AG10803 (cell line): ENCODE measurements around the gene SEPHS2.

Experiments used
- DNase-seq: peaks from one replicate; pipeline ENCODE4 v3.0.0; 2010; ENCODE audit warnings: low read depth
- H3K4me3 ChIP-seq: 2 replicates; pipeline ENCODE4 v1.5.1; 2011; ENCODE audit warnings: mild to moderate bottlenecking, low read length, control low read depth
- CTCF ChIP-seq: conservative IDR thresholded peaks from 2 replicates; pipeline ENCODE4 v1.5.1; 2011; ENCODE audit warnings: mild to moderate bottlenecking, low read length, control low read depth, inconsistent platforms

SEPHS2 gene

GRCh38 chr16:30476991-30477390 lies 31.3 kb upstream of the SEPHS2 start:
- TF ChIP-seq CTCF, result no peak
- H3K4me3 ChIP-seq, result no peak overlapping the region
- DNase-seq, result no peak

GRCh38 chr16:30474684-30475083 lies 29.0 kb upstream of the SEPHS2 start:
- no peak overlapping the region for H3K4me3 ChIP-seq
- no peak for TF ChIP-seq CTCF

GRCh38 chr16:30474074-30474452 lies 28.4 kb upstream of the SEPHS2 start:
- DNase-seq, result no peak
- no peak for TF ChIP-seq CTCF
- no peak overlapping the region for H3K4me3 ChIP-seq

More at GRCh38 chr16:30474684-30475083, 29.0 kb upstream of the SEPHS2 start:
- DNase-seq, result no peak

GRCh38 chr16:30473231-30474073 lies 27.8 kb upstream of the SEPHS2 start:
- TF ChIP-seq CTCF, result no peak
- no peak for DNase-seq
- no peak overlapping the region for H3K4me3 ChIP-seq

GRCh38 chr16:30472328-30472942 lies 26.8 kb upstream of the SEPHS2 start, which contains the start of gene ITGAL:
TSS of gene ITGAL (plus strand) at chr16:30472742. CDS start at chr16:30472838, 96 bp downstream.
- TF ChIP-seq CTCF, result no peak
- DNase-seq, result no peak
- H3K4me3 ChIP-seq, result no peak within 1 kb of the TSS

GRCh38 chr16:30470632-30470995 lies 24.9 kb upstream of the SEPHS2 start:
- H3K4me3 ChIP-seq, result no peak overlapping the region
- TF ChIP-seq CTCF, result no peak

GRCh38 chr16:30470170-30470512 lies 24.5 kb upstream of the SEPHS2 start:
- no peak for TF ChIP-seq CTCF
- DNase-seq, result no peak
- H3K4me3 ChIP-seq, result no peak overlapping the region

More at GRCh38 chr16:30470632-30470995, 24.9 kb upstream of the SEPHS2 start:
- no peak for DNase-seq
